ENCODE measurements around the gene FBXO45.
"Not testable (repeated sequence)": the region's sequence is repeated elsewhere in the genome, so short reads cannot be mapped to it uniquely, and the experiment has no call there.

FBXO45 gene

DNA sequence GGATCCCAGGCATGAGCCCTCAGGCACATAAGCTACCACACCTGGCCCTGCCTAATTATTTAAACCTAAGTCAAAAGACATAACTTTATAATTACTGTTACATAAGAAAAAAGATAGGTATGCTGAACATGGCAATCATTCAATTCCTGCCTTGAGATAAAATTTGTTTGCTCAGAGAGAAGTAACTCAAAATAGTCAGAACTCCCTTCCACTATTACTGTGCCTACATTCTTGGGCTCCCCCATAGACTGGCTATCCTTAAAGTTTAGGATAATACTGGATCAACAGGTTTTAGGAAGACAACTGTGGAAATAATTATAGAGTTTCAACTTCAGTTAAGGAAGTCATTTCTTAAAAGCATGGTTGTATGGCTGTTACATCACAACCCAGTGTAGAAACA lies 10.0 kb upstream of the FBXO45 start:
- no peak for DNase-seq

DNA sequence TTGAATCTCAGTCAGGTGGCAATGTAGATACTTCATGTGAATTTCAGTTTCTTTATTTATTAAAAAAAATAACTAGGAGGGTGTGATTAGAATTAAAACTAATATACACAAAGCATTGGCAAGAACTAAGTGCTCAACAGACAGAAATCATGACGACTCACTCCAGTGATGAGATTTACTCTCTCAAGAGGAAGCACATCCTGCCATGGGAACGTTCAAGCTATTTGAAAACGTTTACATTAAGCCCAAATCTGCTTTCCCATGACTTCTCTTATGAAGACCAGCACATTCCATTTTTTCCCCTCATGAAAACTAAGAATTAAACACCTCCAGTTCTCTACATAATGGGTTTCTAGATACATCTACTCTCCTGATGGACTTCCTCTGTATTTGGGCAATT lies 8.6 kb upstream of the FBXO45 start:
- DNase-seq: no peak

DNA sequence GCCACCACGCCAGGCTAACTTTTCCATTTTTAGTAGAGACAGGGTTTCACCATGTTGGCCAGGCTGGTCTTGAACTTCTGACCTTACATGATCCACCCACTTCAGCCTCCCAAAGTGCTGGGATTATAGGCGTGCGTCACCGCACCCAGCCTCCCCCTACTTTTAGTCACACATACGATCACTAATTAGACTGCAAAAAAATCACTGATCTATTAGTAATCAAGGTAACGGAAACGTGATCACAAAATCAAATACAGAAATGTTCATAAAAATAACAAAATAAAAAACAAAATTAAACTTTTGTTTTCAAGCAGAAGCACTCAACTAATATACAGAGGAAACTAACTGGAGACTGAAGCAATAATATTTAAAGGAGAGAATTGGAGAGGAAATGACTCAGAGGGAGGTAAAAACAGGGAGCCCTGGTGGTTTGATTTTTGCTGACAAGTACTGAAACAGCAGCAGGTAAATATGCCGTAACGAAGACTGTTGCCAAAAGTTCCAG lies 4.7 kb upstream of the FBXO45 start:
- DNase-seq: no peak

DNA sequence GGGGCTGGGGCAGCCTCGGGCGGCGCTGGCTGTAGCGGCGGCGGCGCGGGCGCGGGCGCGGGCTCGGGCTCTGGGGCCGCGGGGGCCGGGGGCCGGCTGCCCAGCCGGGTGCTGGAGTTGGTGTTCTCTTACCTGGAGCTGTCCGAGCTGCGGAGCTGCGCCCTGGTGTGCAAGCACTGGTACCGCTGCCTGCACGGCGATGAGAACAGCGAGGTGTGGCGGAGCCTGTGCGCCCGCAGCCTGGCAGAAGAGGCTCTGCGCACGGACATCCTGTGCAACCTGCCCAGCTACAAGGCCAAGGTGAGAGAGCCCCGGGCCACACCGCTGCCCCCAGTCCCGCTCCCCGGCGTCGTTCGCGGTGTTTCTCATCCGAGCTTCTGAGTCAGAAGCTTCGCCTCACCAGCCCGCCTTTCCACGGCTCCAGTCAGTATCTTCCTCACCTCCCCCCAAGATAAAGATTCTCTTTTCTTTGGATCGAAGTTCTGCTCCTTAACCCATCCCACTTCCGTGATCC lies 600 bp downstream of the FBXO45 start:
- DNase-seq: no peak

DNA sequence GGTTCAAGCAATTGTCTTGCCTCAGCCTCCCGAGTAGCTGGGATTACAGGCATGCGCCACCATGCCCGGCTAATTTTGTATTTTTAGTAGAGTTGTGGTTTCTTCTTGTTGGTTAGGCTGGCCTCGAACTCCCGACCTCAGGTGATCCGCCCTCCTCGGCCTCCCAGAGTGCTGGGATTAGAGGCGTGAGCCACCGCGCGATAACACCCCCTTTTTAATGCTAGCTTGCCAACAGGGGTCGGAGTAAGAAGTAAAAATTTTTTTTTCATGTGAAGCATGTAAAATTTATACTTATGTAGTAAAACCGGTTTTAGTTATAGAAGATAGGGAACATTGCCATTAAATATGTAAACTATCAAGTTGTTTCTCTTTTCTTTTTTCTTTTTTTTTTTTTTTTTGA lies 1.9 kb downstream of the FBXO45 start:
- not testable (repeated sequence) for DNase-seq

DNA sequence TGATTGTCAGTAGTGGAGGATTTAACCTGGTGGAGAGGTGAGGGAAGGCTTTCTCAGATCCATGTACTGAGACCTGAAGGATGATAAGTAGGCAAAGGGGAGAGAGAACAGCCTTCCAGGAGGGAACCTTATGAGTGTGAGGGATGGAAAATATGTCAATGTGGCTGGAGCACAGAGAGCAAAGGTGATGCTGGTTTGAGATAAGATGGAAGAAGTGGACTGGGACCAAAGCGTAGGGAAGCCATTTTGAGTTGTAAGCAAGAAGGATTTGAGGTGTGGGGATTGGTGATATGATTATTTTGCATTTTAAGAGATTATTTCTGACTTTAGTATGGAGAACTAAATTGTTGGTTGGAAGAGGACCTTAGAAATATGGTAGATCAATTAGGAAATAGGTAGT lies 3.9 kb downstream of the FBXO45 start:
- no peak for DNase-seq

DNA sequence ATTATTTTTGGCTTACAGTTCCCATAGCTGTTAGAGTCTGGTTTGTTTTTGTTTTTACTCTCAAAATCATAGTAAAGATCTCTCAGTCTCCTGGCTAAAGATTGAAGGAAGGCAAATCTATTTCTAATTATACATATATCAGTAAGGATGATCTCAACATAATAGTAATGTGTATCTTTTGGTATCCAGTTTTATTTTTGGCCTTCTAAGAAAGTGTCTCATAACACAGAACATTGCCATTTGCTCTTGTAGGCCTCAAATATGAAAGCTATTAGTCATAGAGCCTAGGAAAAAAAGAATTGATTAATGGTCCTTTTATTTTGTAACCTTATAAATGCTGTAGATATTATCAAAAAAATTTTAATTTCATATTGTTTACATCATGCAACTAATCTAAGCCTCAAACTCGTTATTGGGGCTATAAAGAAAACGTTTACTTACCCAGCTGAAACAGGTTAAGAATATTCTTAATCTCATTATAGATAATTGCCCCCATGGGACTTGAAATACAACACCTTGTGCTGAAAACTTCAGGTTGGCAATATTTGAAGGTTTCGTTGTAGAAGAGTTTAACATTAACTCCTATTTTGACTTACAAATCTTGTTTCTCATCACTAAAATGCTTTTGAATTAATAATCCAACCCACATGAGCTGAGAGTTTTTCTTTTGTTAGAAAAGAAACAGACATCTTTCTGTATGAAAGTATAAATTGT lies 16.7 kb downstream of the FBXO45 start:
- DNase-seq: no peak

DNA sequence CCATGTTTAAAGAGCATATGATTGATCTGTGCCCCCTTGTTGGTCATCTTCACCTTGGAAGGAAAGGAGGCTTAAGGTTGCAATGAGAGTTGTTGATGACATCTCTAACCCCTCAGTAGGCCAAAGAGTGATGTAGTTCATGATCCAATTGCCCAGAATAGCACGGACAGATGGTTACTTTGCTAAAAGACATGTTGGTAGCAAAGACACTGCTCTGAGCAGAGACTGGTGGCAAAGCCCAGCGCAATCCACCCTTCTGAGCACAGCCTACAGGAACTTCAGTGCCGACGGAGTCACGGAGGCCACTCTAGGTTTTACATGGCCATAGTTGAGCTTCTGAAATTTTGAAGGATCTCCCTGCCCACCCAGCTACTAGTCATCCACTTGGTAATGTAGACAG lies 21.8 kb downstream of the FBXO45 start:
- no peak for DNase-seq

DNA sequence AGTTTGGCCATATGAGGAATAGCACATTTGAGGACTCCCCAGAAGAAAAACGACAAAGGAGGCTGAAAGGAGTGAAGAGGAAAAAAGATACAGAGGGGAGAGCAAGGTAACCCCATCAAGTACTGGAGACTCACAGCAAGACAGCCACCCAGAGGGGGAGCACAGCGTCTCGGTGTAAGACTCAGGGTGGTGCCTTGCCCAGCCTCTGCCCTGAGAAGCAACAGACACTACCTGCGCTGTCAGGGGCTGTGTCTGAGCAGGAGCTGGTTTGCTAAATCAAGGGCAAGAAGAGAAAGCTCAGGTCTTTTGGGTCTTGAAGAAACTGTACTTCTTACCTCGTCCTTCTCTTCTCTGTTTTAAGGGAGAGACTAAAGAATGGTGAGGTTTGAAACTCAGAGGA lies 27.9 kb downstream of the FBXO45 start:
- DNase-seq: no peak

DNA sequence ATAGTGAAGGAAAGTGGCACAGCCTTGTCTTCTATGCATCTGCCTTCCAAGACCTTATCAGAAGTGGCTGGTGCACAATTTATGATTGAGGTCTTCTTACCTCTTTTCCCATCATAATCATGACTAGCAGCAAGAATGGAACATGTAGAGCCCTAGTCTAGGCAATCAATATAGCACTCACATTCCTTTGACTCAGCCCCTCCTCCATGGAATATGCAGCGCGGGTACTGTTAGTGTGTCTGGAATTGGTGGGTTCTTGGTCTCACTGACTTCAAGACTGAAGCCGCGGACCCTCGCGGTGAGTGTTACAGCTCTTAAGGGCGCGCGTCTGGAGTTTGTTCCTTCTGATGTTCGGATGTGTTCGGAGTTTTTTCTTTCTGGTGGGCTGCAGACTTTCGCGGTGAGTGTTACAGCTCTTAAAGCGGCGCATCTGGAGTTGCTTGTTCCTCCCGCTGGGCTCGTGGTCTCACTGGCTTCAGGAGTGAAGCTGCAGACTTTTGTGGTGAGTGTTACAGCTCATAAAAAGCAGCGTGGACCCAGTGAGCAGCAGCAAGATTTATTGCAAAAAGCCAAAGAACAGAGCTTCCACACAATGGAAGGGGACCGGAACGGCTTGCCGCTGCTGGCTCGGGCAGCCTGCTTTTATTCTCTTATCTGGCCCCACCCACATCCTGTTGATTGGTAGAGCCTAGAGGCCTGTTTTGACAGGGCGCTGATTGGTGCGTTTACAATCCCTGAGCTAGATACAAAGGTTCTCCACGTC lies 29.7 kb downstream of the FBXO45 start:
- not testable (repeated sequence) for DNase-seq

DNA sequence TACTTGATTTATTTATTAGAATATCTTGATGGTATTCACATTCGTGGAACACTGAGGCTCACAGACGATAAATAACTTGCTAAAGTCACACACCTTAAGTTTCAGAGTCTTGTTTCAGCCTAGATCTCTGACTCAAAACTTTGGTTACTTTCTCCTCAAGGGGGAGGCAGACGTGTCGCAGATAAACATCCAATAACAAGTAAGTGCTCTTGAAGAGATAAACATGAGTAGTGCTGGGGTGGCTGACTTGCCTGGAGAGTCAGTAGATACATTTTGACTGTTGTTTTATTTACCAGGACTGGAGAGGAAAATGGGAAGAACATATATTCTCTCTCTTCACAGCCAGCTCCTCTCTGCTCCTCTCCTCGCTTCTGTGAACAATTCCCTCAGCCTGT lies 31.3 kb downstream of the FBXO45 start:
- no peak for DNase-seq

DNA sequence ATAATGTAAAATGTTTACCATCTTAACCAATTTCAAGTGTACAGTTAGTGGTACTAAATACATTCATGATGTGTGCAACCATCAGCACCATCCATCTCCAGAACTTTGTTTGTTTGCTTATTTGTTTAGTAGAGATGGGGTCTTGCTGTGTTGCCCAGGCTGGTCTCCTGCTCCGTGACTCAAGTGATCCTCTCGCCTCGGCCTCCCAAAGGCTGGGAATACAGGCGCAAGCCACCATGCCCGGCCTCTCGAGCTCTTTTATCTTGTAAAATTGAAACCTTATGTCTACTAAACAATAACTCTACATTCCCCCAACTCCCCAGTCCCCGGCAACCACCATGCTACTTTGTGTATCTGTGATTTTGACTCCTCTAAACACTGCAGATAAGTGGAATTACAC lies 31.9 kb downstream of the FBXO45 start:
- no peak for DNase-seq

DNA sequence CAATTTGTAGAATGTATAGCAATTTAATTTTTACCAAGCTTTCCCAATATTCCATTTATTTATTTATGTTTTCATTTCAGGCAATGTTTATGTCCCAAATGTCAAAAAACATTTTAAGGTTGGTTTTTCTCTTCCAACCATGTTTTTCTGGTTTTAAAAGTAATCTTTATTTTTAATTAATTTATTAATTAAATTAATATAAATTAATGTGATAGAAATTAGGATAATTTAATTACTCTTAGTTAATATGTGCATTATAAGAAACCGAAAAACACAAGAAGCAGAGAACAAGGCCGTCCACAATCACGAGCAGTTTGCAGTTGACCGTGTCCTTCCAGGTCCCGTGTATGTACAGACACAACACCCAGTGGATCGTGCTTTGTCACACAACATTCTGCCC lies 34.2 kb downstream of the FBXO45 start:
- no peak for DNase-seq

DNA sequence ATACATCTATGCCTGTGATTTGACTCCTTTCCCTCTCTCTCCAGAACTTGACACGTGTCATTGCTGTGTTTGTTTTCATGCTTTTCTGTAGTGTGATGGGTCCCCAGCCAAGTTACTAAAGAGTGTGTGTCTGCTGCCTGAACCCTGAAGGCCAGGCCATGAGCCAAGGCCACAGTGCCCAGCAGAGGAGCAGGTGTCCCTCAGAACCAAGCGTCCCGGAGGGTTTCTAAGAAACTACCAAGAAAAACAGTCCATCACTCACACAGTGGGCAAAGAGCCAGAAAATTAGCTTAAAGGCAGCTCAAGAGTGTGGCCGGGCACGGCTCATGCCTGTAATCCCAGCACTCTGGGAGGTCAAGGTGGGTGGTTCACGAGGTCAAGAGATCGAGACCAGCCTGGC lies 35.2 kb downstream of the FBXO45 start:
- no peak for DNase-seq

DNA sequence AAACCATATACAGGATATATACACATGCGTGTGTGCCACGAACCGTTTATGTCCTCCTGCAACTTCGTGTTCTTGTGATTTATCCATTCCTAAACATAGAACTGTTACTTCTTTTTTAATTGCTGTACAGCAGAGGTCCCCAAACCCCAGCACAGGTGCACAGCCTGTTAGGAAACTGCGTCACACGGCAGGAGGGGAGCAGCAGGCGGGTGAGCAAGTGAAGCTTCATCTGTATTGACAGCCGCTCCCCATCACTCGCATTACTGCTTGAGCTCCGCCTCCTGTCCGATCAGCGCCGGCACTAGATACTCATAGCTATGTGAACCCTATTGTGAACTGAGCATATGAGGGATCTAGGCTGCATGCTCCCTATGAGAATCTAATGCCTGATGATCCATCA lies 36.1 kb downstream of the FBXO45 start:
- DNase-seq: no peak

DNA sequence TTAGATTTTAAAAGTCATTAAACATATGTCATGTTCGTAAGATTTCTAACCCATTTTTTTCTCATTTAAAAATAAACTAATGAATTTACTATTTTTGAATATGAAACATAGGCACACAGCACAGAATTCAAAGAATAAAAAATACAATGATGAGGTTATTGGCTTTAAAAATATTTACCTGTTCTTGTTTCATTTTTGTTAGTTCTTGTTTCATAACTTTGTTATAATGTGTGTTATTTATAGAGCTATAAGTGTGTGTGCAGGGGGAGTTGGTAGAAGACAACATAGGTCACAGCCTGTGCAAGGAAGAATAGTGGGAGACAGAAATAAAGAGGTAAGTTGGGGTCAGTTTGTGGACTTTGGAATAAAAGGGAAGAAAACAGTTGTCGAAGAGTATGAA lies 40.2 kb downstream of the FBXO45 start:
- no peak for DNase-seq

DNA sequence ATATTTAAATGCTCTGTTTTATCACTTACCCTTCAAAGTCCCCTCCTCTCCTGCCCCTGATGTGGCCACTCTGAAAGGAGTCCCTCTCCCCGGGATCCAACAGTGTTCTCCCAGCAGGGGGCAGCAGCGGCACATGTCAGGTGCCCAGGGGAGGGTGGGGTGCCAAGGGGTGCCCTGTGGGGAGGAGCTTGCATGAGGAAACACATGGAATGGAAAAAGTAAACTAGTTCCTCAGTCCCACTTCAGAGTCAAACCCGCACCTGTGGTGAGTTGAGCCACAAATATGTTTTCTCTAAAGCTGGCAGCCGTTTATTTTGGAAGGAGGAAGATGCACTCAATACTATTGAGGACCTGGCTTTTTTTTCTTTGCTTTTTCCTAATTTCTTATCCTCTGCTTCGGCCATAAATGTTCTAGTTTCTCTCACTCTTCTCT lies 40.9 kb downstream of the FBXO45 start:
- peak; percentile 45 for DNase-seq

DNA sequence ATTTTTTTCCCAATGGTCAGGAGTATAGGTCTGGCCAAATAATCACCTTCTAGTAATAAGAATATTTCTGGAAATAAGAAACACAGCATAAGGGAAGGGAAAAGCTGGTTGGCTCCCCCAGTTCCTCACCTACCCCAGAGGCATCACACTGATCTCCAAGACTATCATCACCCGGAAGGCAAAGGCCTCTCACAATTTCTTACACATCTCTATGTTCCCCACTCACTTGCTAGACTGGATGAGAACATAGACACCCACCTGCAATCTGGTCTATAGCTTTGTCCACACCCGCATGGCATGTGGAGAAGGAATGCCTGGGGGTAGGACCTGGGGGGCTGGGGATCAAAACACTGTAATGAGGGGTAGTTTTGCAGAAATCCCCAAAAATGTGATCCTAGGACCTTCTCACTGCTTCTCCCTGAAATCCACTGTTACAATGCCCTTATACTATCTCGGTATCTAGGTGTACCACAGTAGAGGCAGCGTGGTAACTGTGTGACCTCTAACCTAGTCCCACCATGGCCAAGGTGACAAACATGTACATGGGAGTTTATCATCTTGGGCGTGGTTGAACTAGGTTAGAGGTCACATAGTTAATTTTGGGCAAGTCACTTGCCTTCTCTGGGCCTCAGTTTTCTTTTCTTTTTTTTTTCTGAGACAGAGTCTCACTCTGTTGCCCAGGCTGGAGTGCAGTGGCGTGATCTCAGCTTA lies 41.5 kb downstream of the FBXO45 start:
- DNase-seq: no peak

DNA sequence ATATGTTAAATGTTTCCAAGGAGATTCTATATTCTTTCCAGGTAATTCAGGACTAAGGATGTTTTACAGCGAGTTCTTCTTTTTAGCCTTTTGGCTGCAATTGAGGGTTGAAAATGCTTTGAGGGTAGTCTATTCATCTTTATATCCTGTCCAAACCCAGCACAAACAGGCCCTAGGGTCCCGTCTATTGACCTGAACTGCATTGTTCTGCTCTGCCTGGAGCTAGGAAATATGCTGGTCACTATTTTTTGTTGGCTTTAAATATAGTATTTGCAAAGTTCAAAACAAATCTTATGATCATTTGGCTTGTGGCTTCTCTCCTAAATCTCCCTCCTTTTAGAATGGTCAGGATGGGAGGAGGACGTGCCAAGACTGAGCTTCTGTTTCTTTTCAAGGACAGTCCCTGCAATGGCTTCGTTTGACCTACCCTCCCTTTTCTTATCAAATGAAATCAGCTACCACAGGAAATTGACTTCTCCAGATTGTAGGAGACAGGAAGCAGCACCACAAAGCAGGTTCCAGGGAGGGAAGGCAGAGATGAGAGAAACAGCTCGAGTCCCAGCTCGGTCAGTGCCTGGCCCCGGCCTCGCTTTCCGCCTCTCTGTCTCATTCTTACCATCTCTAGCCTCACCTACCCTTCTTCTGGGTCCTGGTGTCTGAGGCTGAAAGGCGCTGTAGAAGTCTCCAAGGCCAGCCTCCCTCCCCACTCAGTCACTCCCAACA lies 43.5 kb downstream of the FBXO45 start:
- DNase-seq: no peak

DNA sequence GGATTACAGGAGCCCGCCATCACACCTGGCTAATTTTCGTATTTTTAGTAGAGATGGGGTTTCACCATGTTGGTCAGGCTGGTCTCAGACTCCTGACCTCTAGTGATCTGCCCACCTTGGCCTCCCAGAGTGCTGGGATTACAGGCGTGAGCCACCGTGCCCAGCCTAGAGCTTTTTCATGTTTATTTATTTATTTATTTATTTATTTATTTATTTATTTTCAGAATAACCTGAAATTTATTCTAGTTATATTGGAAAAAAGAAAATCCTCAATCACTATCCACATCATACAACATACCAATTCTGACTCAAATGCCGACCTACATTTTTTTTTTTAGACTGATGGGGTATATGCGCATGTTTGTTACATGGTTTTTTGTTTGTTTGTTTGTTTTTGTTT lies 46.8 kb downstream of the FBXO45 start:
- DNase-seq: not testable (repeated sequence)

DNA sequence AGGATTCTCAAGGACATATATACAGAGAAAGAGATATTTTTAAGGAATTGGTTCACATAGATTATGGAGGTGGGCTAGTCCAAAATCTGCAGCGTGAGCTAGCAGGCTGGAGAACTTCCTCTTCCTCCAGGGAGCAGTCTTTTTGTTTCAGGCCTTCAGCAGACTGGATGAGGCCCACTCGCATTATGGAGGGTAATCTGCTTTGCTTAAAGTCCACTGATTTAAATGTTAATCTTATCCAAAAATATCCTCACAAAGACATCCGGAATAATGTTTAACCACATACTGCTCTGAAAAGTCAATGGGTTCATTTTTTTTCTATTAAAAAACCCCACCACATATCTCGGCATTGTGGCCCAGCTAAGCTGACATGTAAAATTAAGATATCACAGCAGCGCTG lies 48.8 kb downstream of the FBXO45 start:
- no peak for DNase-seq

DNA sequence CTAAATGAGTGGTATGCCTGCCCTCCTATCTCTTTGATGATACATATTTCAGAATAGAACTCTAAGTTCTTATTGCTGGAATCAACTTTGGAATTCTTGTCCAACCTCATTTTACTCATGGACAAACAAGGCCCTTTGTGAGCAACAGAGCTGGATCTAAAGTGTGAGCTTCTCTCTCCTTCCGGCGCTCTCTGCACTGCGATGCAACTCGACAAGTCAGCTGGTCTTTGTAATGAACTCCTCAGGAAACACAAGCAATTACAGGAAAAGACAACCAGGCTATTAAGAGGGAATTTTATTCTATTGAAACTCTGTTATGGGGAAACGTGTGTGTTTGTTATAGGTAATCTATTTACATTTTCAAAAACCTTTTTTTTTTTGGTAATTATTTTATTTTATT lies 50.8 kb downstream of the FBXO45 start:
- peak; percentile 4 for DNase-seq

DNA sequence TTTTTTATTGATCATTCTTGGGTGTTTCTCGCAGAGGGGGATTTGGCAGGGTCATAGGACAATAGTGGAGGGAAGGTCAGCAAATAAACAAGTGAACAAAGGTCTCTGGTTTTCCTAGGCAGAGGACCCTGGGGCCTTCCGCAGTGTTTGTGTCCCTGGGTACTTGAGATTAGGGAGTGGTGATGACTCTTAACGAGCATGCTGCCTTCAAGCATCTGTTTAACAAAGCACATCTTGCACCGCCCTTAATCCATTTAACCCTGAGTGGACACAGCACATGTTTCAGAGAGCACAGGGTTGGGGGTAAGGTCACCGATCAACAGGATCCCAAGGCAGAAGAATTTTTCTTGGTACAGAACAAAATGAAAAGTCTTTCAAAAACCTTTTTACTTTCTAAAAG lies 51.2 kb downstream of the FBXO45 start:
- not testable (repeated sequence) for DNase-seq
